OCI-LY1 (cell line): ENCODE results near the gene FRG2B.

Experiments
- CTCF ChIP-seq: fragments of 200-600 bp; sonication (generic), shearing (Covaris generic); IDR thresholded peaks from 2 replicates; pipeline ENCODE4 v1.5.1; 2017; ENCODE audit warnings: mild to moderate bottlenecking, antibody characterized with exemption, low read length, moderate library complexity, mixed read lengths
- EZH2 ChIP-seq: fragments of 200-600 bp; sonication (generic), shearing (Covaris generic); IDR thresholded peaks from 2 replicates; pipeline ENCODE4 v1.8.0; 2017; ENCODE audit warnings: borderline replicate concordance, mixed run types, mild to moderate bottlenecking, antibody characterized with exemption, low read length, moderate library complexity, mixed read lengths

GRCh38 chr10:133608855-133609254, 17.7 kb downstream of the FRG2B start:
- TF ChIP-seq CTCF = peak; percentile 62; the same call in 1 of the 2 replicates
- no peak for TF ChIP-seq EZH2
